Fibroblast of gingiva (primary cell): ENCODE measurements around the gene SLMAP.
A peak's percentile ranks its signal among the peaks of the same experiment; 100 is the strongest.
"Not testable (repeated sequence)": the region's sequence is repeated elsewhere in the genome, so short reads cannot be mapped to it uniquely, and the experiment has no call there.

Source experiments
- DNase-seq: peaks from one replicate; pipeline ENCODE4 v3.0.0-alpha.2; 2011; ENCODE audit warnings: low read depth

Gene SLMAP

GRCh38 chr3:57832486-57832885, 76.4 kb downstream of the SLMAP start:
- DNase-seq: no peak

- DNase-seq: no peak
Observed at GRCh38 chr3:57832900-57833313, 76.8 kb downstream of the SLMAP start.

- DNase-seq: no peak
Observed at GRCh38 chr3:57833763-57834162, 77.7 kb downstream of the SLMAP start.

GRCh38 chr3:57837686-57838085, 81.6 kb downstream of the SLMAP start:
- DNase-seq: no peak

GRCh38 chr3:57838627-57839026, 82.5 kb downstream of the SLMAP start:
- no peak for DNase-seq

- DNase-seq: no peak
Observed at GRCh38 chr3:57840473-57840872, 84.4 kb downstream of the SLMAP start.

- no peak for DNase-seq
Observed at GRCh38 chr3:57841818-57842217, 85.7 kb downstream of the SLMAP start.

GRCh38 chr3:57848177-57848738, 92.1 kb downstream of the SLMAP start:
- no peak for DNase-seq

GRCh38 chr3:57851304-57851703, 95.2 kb downstream of the SLMAP start:
- DNase-seq: no peak

GRCh38 chr3:57852896-57853295, 96.8 kb downstream of the SLMAP start:
- peak; percentile 11 for DNase-seq

- peak; percentile 2 for DNase-seq
Observed at GRCh38 chr3:57855281-57855680, 99.2 kb downstream of the SLMAP start.

GRCh38 chr3:57855943-57856342, 99.8 kb downstream of the SLMAP start:
- DNase-seq: no peak

- DNase-seq: peak; percentile 2
Observed at GRCh38 chr3:57856675-57857074, 100.6 kb downstream of the SLMAP start.

- DNase-seq: no peak
Observed at GRCh38 chr3:57862894-57863293, 106.8 kb downstream of the SLMAP start.

- DNase-seq: no peak
Observed at GRCh38 chr3:57863380-57863779, 107.3 kb downstream of the SLMAP start.

GRCh38 chr3:57864853-57865252, 108.7 kb downstream of the SLMAP start:
- DNase-seq: peak; percentile 36

- DNase-seq: not testable (repeated sequence)
Observed at GRCh38 chr3:57869110-57869509, 113.0 kb downstream of the SLMAP start.

- DNase-seq: no peak
Observed at GRCh38 chr3:57872606-57873005, 116.5 kb downstream of the SLMAP start.

- DNase-seq: no peak
Observed at GRCh38 chr3:57876632-57877031, 120.5 kb downstream of the SLMAP start.

GRCh38 chr3:57877116-57877515, 121.0 kb downstream of the SLMAP start:
- DNase-seq: peak; percentile 50

- not testable (repeated sequence) for DNase-seq
Observed at GRCh38 chr3:57884436-57884835, 128.3 kb downstream of the SLMAP start.

- DNase-seq: peak; percentile 63
Observed at GRCh38 chr3:57889807-57890206, 133.7 kb downstream of the SLMAP start.

GRCh38 chr3:57890874-57891273, 134.8 kb downstream of the SLMAP start:
- DNase-seq: no peak

- DNase-seq: no peak
Observed at GRCh38 chr3:57892423-57892822, 136.3 kb downstream of the SLMAP start.

GRCh38 chr3:57893156-57893555, 137.0 kb downstream of the SLMAP start:
- DNase-seq: no peak
